Endothelial cell (in vitro differentiated cells): ENCODE data around the gene CD22. TPM values are rescaled to one million over a fixed set of nuclear protein-coding genes. Genes with fewer than 3 reads are reported as not detected.

ENCODE experiments used
- DNase-seq: peaks from one replicate; pipeline ENCODE4 v3.0.0; 2021; ENCODE audit warnings: low spot score
- H3K27ac Mint-ChIP-seq: one replicate; pipeline ENCODE4 v1.8.0; 2021; ENCODE audit warnings: mixed read lengths, inconsistent platforms; ENCODE audit not compliant: unreplicated experiment
- H3K27me3 Mint-ChIP-seq: one replicate; pipeline ENCODE4 v1.8.0; 2021; ENCODE audit warnings: mild to moderate bottlenecking, moderate library complexity, mixed read lengths, inconsistent platforms; ENCODE audit not compliant: unreplicated experiment
- H3K36me3 Mint-ChIP-seq: one replicate; pipeline ENCODE4 v1.8.0; 2021; ENCODE audit warnings: mild to moderate bottlenecking, low read depth, mixed read lengths, inconsistent platforms; ENCODE audit not compliant: unreplicated experiment
- H3K4me1 Mint-ChIP-seq: one replicate; pipeline ENCODE4 v1.8.0; 2021; ENCODE audit warnings: mild to moderate bottlenecking, mixed read lengths, inconsistent platforms; ENCODE audit not compliant: unreplicated experiment
- H3K4me3 Mint-ChIP-seq: one replicate; pipeline ENCODE4 v1.8.0; 2021; ENCODE audit warnings: mild to moderate bottlenecking, mixed read lengths, inconsistent platforms; ENCODE audit not compliant: unreplicated experiment
- H3K9me3 Mint-ChIP-seq: one replicate; pipeline ENCODE4 v1.8.0; 2021; ENCODE audit warnings: mixed read lengths, inconsistent platforms; ENCODE audit not compliant: unreplicated experiment
- total RNA-seq: library from RNA; stranded (reverse); fragmentation: NEBNext Ultra II Directional; extraction: Animal tissue kit (Norgen Biotek cat#: 25700); gene quantifications from one replicate; pipeline ENCODE4 v1.2.1, GENCODE V29; 2021; ENCODE audit not compliant: unreplicated experiment
- TF ChIP-seq, protein P1 (sequence below): fragments of 200-600 bp; sonication (generic); IDR thresholded peaks from one replicate; pipeline ENCODE4 v1.5.0; 2021; ENCODE audit warnings: antibody characterized with exemption; ENCODE audit not compliant: unreplicated experiment

CD22 gene
- total RNA-seq, 1 donor from 2014 or later: not detected

DNA sequence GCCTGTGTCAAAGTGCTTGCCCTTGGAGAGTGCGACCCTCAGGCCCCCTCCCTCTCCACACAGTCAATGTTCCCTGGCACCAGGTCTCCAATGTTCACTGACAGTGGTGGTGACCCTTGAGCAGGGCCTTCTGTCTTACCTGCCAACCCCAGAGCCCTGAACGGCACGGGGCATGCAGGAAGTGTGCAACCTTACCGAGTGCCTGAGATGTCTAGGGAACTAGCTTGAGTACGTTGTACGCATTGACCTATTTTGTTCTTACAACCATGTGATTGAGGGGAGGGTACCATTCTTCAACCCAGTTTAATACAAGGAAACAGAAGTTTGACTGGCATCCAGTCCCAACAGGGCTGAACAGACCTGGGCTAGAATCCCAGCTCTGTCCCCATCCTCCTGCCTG is 23.8 kb upstream of the CD22 start:
- H3K27me3 Mint-ChIP-seq: peaks cover 5% of the 10 kb centered on the region
- no peak for DNase-seq
- H3K4me3 Mint-ChIP-seq: no peak overlapping the region
- H3K27ac Mint-ChIP-seq: no peak overlapping the region
- H3K4me1 Mint-ChIP-seq: peaks cover 13% of the 10 kb centered on the region
- TF ChIP-seq, protein P1, sequence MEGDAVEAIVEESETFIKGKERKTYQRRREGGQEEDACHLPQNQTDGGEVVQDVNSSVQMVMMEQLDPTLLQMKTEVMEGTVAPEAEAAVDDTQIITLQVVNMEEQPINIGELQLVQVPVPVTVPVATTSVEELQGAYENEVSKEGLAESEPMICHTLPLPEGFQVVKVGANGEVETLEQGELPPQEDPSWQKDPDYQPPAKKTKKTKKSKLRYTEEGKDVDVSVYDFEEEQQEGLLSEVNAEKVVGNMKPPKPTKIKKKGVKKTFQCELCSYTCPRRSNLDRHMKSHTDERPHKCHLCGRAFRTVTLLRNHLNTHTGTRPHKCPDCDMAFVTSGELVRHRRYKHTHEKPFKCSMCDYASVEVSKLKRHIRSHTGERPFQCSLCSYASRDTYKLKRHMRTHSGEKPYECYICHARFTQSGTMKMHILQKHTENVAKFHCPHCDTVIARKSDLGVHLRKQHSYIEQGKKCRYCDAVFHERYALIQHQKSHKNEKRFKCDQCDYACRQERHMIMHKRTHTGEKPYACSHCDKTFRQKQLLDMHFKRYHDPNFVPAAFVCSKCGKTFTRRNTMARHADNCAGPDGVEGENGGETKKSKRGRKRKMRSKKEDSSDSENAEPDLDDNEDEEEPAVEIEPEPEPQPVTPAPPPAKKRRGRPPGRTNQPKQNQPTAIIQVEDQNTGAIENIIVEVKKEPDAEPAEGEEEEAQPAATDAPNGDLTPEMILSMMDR: no peak
- no peaks in the 10 kb centered on the region for H3K9me3 Mint-ChIP-seq
- no peaks in the 10 kb centered on the region for H3K36me3 Mint-ChIP-seq

DNA sequence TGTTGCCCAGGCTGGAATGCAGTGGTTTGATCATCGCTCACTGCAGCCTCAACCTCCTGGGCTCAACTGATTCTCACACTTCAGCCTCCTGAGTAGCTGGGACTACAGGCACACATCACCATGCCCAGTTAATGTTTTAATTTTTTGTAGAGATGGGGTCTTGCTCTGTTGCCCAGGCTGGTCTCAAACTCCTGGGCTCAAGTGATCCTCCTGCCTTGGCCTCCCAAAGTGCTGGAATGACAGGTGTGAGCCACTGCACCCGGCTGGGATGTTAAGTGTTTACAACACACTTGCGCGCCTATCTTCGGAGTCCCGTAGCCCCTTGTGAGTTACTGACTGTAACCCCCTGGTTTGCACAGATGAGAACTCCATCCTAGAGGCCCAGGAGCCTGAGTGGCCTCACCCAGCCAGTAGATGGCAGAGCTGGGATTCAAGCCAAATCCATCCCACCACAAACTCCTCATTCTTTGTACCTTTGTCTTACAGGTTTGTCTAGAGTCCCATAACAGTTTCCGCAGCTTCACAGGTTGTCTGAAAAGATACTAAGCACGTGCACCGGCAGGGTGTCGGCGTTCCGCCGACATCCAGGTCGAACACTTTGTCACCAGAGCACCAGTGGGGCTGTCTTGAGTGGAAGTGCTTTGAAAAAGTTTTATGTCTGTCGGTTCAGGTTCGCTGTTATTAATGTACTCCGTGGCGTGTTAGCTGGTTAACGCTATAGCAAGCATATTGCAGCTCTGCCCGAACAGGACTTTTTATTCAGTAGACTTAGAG is 22.3 kb upstream of the CD22 start:
- peak; percentile 37 for DNase-seq
- TF ChIP-seq, protein P1: no peak
- H3K4me1 Mint-ChIP-seq: peaks cover 13% of the 10 kb centered on the region
- peaks cover 5% of the 10 kb centered on the region for H3K27me3 Mint-ChIP-seq
- H3K36me3 Mint-ChIP-seq: no peaks in the 10 kb centered on the region
- no peak overlapping the region for H3K4me3 Mint-ChIP-seq
- H3K27ac Mint-ChIP-seq: no peak overlapping the region
- H3K9me3 Mint-ChIP-seq: no peaks in the 10 kb centered on the region

DNA sequence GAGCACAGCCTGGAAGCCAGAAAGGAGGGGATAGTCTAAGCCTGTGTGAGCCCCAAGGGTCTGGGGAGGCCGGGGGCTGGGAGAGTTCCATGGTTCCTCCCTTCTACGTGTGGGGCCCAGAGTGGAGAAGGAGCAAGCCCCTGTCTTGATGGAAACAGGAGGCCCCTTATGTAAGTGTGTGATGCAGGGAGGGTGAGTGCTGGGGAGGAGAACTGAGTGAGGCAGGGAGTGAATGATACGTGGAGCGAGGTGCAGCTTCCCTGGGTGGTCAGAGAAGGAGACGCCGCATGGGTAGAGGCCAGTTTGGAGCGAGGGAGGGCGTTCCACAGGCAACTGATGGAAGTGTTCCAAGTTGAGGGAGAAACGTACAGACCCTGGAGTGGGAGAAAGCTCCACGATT is 21.1 kb upstream of the CD22 start:
- Mint-ChIP-seq H3K27ac (no peak overlapping the region), H3K36me3 (no peaks in the 10 kb centered on the region)
- DNase-seq: no peak

DNA sequence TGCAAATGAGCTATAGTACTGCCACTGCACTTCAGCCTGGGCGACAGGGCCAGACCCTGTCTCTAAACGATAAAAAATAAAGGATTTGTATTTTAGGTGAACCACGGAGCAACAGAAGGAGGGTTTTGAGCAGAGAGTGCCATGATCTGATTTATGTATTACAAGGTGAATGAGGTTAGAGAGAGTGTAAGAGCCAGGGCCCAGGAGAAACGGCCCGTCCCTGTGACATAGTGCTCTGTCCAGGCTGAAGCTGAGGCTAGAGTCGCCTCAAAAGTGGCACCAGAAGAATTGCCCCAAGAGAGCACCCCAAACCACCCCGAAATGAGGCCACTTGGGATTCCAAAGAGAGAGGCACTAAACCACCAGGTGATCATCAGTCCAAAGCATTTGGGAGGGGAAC is 20.1 kb upstream of the CD22 start:
- H3K4me1 Mint-ChIP-seq: peaks cover 4% of the 10 kb centered on the region
- TF ChIP-seq, protein P1: no peak
- H3K36me3 Mint-ChIP-seq: no peaks in the 10 kb centered on the region
- H3K27ac Mint-ChIP-seq: no peak overlapping the region
- H3K27me3 Mint-ChIP-seq: peaks cover 6% of the 10 kb centered on the region
- DNase-seq: no peak
- H3K4me3 Mint-ChIP-seq: no peak overlapping the region
- no peaks in the 10 kb centered on the region for H3K9me3 Mint-ChIP-seq

More for the DNA sequence above, 21.1 kb upstream of the CD22 start:
- H3K9me3 Mint-ChIP-seq: no peaks in the 10 kb centered on the region
- H3K27me3 Mint-ChIP-seq: peaks cover 5% of the 10 kb centered on the region
- H3K4me3 Mint-ChIP-seq: no peak overlapping the region
- TF ChIP-seq, protein P1: no peak
- H3K4me1 Mint-ChIP-seq: peaks cover 13% of the 10 kb centered on the region

DNA sequence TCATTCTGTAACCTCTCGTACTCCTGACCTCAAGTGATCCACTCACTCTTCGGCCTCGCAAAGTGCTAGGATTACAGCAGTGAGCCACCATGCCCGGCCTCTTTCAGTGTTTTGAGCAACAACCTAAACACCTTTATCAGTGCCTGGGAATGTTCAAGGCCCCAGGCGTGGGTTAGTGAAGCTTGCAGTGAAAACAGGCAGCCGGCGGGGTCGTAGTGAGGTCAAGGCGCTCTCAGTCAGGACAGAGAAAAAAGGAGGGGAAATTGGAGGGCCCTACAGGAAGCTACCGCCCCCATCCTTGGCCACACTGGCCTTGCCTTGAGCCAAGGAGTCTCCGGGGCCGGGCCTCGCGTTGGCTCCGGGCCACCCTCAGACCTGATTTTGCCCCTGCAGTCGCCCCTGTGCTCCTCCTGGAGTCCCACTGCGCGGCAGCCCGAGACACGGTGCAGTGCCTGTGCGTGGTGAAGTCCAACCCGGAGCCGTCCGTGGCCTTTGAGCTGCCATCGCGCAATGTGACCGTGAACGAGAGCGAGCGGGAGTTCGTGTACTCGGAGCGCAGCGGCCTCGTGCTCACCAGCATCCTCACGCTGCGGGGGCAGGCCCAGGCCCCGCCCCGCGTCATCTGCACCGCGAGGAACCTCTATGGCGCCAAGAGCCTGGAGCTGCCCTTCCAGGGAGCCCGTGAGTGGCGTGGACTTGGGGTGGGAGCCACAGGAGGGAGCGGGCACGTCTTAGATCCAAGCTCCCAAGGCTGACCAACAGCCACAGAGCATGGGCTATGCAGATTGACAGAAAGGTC is 19.3 kb upstream of the CD22 start:
- TF ChIP-seq, protein P1: no peak
- Mint-ChIP-seq H3K27me3 (peaks cover 6% of the 10 kb centered on the region), H3K27ac (no peak overlapping the region), H3K4me3 (no peak overlapping the region), H3K36me3 (no peaks in the 10 kb centered on the region), H3K9me3 (no peaks in the 10 kb centered on the region), H3K4me1 (no peaks in the 10 kb centered on the region)
- DNase-seq: no peak
